ENCODE measurements around the gene MINDY4. TPM values are rescaled to one million over a fixed set of nuclear protein-coding genes. Genes with fewer than 3 reads are reported as not detected.

Gene MINDY4
- total and polyA plus RNA-seq, 7 experiments from 2014 or later = 0.41 to 1.5 (median 0.91) TPM

- H3K9me3 Mint-ChIP-seq = peaks cover 0 to 6% (median 2%) of the 10 kb centered on the region in 11 donors
- ATAC-seq = no peak
- Histone ChIP-seq H3K27me3 (ENCODE audit: control insufficient read depth in 2 of 2, insufficient read depth in 2 of 2, low read length in 2 of 2) (no peaks in the 10 kb centered on the region), H3K4me3 (ENCODE audit: low read length) (no peak overlapping the region), H3K4me1 (ENCODE audit: control insufficient read depth in 2 of 2, insufficient read depth in 2 of 2, low read length in 2 of 2) (no peaks in the 10 kb centered on the region), H3K27ac (ENCODE audit: low read depth, low read length) (no peak overlapping the region), H3K9me3 (ENCODE audit: control insufficient read depth in 2 of 3, low read length in 3 of 3) (no peaks in the 10 kb centered on the region), H3K36me3 (ENCODE audit: control insufficient read depth in 2 of 3, insufficient read depth in 3 of 3, low read length in 3 of 3) (no peaks in the 10 kb centered on the region)
- H3K36me3 Mint-ChIP-seq = no peaks in the 10 kb centered on the region
- ChIA-PET CTCF (no interaction called here), POLR2A (no interaction called here)
- peaks cover 0 to 2% (median 0%) of the 10 kb centered on the region in 7 donors for H3K4me1 Mint-ChIP-seq
- DNase-seq = no peak
- intact Hi-C loops (cut with micrococcal nuclease) = no loop called here
- no peak overlapping the region for H3K27ac Mint-ChIP-seq
- no peaks in the 10 kb centered on the region for H3K27me3 Mint-ChIP-seq
- no peak overlapping the region for H3K4me3 Mint-ChIP-seq
Measured at GRCh38 chr7:30922596-30922995, 151.4 kb downstream of the MINDY4 start.

GRCh38 chr7:30923009-30923773 lies 152.0 kb downstream of the MINDY4 start:
- intact Hi-C loops (cut with micrococcal nuclease) = no loop called here
- Mint-ChIP-seq H3K4me1 (peaks cover 0 to 2% (median 0%) of the 10 kb centered on the region in 7 donors), H3K27ac (no peak overlapping the region)

GRCh38 chr7:30923774-30924413 lies 152.7 kb downstream of the MINDY4 start:
- Mint-ChIP-seq H3K9me3 (peaks cover 0 to 8% (median 3%) of the 10 kb centered on the region in 11 donors), H3K4me3 (no peak overlapping the region), H3K27ac (peak overlapping the region in 1 of 9 donors; percentile 62), H3K4me1 (peaks cover 0 to 2% (median 0%) of the 10 kb centered on the region in 7 donors), H3K36me3 (no peaks in the 10 kb centered on the region), H3K27me3 (no peaks in the 10 kb centered on the region)
- no peak overlapping the region for H3K27ac ChIP-seq (ENCODE audit: low read depth, low read length)
- no peaks in the 10 kb centered on the region for H3K4me1 ChIP-seq (ENCODE audit: control insufficient read depth in 2 of 2, insufficient read depth in 2 of 2, low read length in 2 of 2)
- ChIA-PET POLR2A (no interaction called here), CTCF (no interaction called here)
- DNase-seq (peak in 1 of 9 donors; percentile 8), ATAC-seq (peak; percentile 12)
- H3K4me3 ChIP-seq (ENCODE audit: low read length) = no peak overlapping the region
- H3K36me3 ChIP-seq (ENCODE audit: control insufficient read depth in 2 of 3, insufficient read depth in 3 of 3, low read length in 3 of 3) = no peaks in the 10 kb centered on the region
- H3K9me3 ChIP-seq (ENCODE audit: control insufficient read depth in 2 of 3, low read length in 3 of 3) = no peaks in the 10 kb centered on the region
- intact Hi-C loops (cut with micrococcal nuclease) = no loop called here
- H3K27me3 ChIP-seq (ENCODE audit: control insufficient read depth in 2 of 2, insufficient read depth in 2 of 2, low read length in 2 of 2) = no peaks in the 10 kb centered on the region

More at GRCh38 chr7:30923009-30923773, 152.0 kb downstream of the MINDY4 start:
- Histone ChIP-seq H3K27me3 (ENCODE audit: control insufficient read depth in 2 of 2, insufficient read depth in 2 of 2, low read length in 2 of 2) (no peaks in the 10 kb centered on the region), H3K9me3 (ENCODE audit: control insufficient read depth in 2 of 3, low read length in 3 of 3) (no peaks in the 10 kb centered on the region), H3K36me3 (ENCODE audit: control insufficient read depth in 2 of 3, insufficient read depth in 3 of 3, low read length in 3 of 3) (no peaks in the 10 kb centered on the region), H3K4me3 (ENCODE audit: low read length) (no peak overlapping the region), H3K4me1 (ENCODE audit: control insufficient read depth in 2 of 2, insufficient read depth in 2 of 2, low read length in 2 of 2) (no peaks in the 10 kb centered on the region), H3K27ac (ENCODE audit: low read depth, low read length) (no peak overlapping the region)
- CTCF ChIA-PET = no interaction called here
- POLR2A ChIA-PET = no interaction called here
- H3K4me3 Mint-ChIP-seq = no peak overlapping the region
- H3K36me3 Mint-ChIP-seq = no peaks in the 10 kb centered on the region
- ATAC-seq (no peak), DNase-seq (peak in 1 of 9 donors; percentile 12)
- H3K27me3 Mint-ChIP-seq = no peaks in the 10 kb centered on the region
- peaks cover 0 to 8% (median 3%) of the 10 kb centered on the region in 11 donors for H3K9me3 Mint-ChIP-seq

- intact Hi-C loops (cut with micrococcal nuclease) = no loop called here
- POLR2A ChIA-PET = no interaction called here
- H3K9me3 Mint-ChIP-seq = peaks cover 0 to 8% (median 3%) of the 10 kb centered on the region in 11 donors
Measured at GRCh38 chr7:30924624-30925023, 153.4 kb downstream of the MINDY4 start.

GRCh38 chr7:30925117-30925516 lies 153.9 kb downstream of the MINDY4 start:
- DNase-seq = peak in 1 of 9 donors; percentile 10
- Mint-ChIP-seq H3K36me3 (no peaks in the 10 kb centered on the region), H3K4me3 (no peak overlapping the region), H3K27me3 (peaks cover 0 to 4% (median 0%) of the 10 kb centered on the region in 5 donors), H3K9me3 (peaks cover 0 to 8% (median 3%) of the 10 kb centered on the region in 11 donors), H3K4me1 (peaks cover 0 to 2% (median 0%) of the 10 kb centered on the region in 7 donors), H3K27ac (no peak overlapping the region)
- ChIA-PET POLR2A (no interaction called here), CTCF (no interaction called here)
- intact Hi-C loops (cut with micrococcal nuclease) = no loop called here
- Histone ChIP-seq H3K27me3 (ENCODE audit: control insufficient read depth in 2 of 2, insufficient read depth in 2 of 2, low read length in 2 of 2) (no peaks in the 10 kb centered on the region), H3K9me3 (ENCODE audit: control insufficient read depth in 2 of 3, low read length in 3 of 3) (no peaks in the 10 kb centered on the region), H3K4me1 (ENCODE audit: control insufficient read depth in 2 of 2, insufficient read depth in 2 of 2, low read length in 2 of 2) (no peaks in the 10 kb centered on the region), H3K36me3 (ENCODE audit: control insufficient read depth in 2 of 3, insufficient read depth in 3 of 3, low read length in 3 of 3) (no peaks in the 10 kb centered on the region), H3K27ac (ENCODE audit: low read depth, low read length) (no peak overlapping the region), H3K4me3 (ENCODE audit: low read length) (no peak overlapping the region)
- no peak for ATAC-seq

More at GRCh38 chr7:30924624-30925023, 153.4 kb downstream of the MINDY4 start:
- Mint-ChIP-seq H3K27me3 (no peaks in the 10 kb centered on the region), H3K36me3 (no peaks in the 10 kb centered on the region), H3K4me1 (peaks cover 0 to 2% (median 0%) of the 10 kb centered on the region in 7 donors), H3K27ac (no peak overlapping the region), H3K4me3 (no peak overlapping the region)
- CTCF ChIA-PET = no interaction called here
- H3K9me3 ChIP-seq (ENCODE audit: control insufficient read depth in 2 of 3, low read length in 3 of 3) = no peaks in the 10 kb centered on the region
- H3K27me3 ChIP-seq (ENCODE audit: control insufficient read depth in 2 of 2, insufficient read depth in 2 of 2, low read length in 2 of 2) = no peaks in the 10 kb centered on the region
- H3K27ac ChIP-seq (ENCODE audit: low read depth, low read length) = no peak overlapping the region
- H3K4me3 ChIP-seq (ENCODE audit: low read length) = no peak overlapping the region
- ATAC-seq (no peak), DNase-seq (peak in 1 of 9 donors; percentile 8)
- H3K4me1 ChIP-seq (ENCODE audit: control insufficient read depth in 2 of 2, insufficient read depth in 2 of 2, low read length in 2 of 2) = no peaks in the 10 kb centered on the region
- H3K36me3 ChIP-seq (ENCODE audit: control insufficient read depth in 2 of 3, insufficient read depth in 3 of 3, low read length in 3 of 3) = no peaks in the 10 kb centered on the region

GRCh38 chr7:30925913-30926312 lies 154.7 kb downstream of the MINDY4 start:
- peaks cover 0 to 2% (median 0%) of the 10 kb centered on the region in 7 donors for H3K4me1 Mint-ChIP-seq
- H3K4me1 ChIP-seq (ENCODE audit: control insufficient read depth in 2 of 2, insufficient read depth in 2 of 2, low read length in 2 of 2) = no peaks in the 10 kb centered on the region
- H3K27ac ChIP-seq (ENCODE audit: low read depth, low read length) = no peak overlapping the region
- intact Hi-C loops (cut with micrococcal nuclease) = no loop called here
- H3K4me3 ChIP-seq (ENCODE audit: low read length) = no peak overlapping the region
- ChIA-PET CTCF (no interaction called here), POLR2A (no interaction called here)
- no peaks in the 10 kb centered on the region for H3K36me3 Mint-ChIP-seq
- H3K9me3 Mint-ChIP-seq = peaks cover 0 to 8% (median 3%) of the 10 kb centered on the region in 11 donors
- peaks cover 0 to 5% (median 0%) of the 10 kb centered on the region in 5 donors for H3K27me3 Mint-ChIP-seq
- no peaks in the 10 kb centered on the region for H3K27me3 ChIP-seq (ENCODE audit: control insufficient read depth in 2 of 2, insufficient read depth in 2 of 2, low read length in 2 of 2)
- H3K27ac Mint-ChIP-seq = no peak overlapping the region
- no peak overlapping the region for H3K4me3 Mint-ChIP-seq
- H3K36me3 ChIP-seq (ENCODE audit: control insufficient read depth in 2 of 3, insufficient read depth in 3 of 3, low read length in 3 of 3) = no peaks in the 10 kb centered on the region
- DNase-seq = peak in 1 of 9 donors; percentile 8
- ATAC-seq = no peak
- H3K9me3 ChIP-seq (ENCODE audit: control insufficient read depth in 2 of 3, low read length in 3 of 3) = no peaks in the 10 kb centered on the region
